K562 (cell line): ENCODE results near the gene MAPK13. TPM values are rescaled to one million over a fixed set of nuclear protein-coding genes. Genes with fewer than 3 reads are reported as not detected.

Source experiments
- BACH1 ChIP-seq: fragments of 200-800 bp; sonication (Bioruptor generic); IDR thresholded peaks from 2 replicates; pipeline ENCODE4 v1.6.1; 2016; ENCODE audit warnings: missing genetic modification characterization, missing compliant biosample characterization
- DEAF1 ChIP-seq: fragments of 450-650 bp; formaldehyde crosslinking; IDR thresholded peaks from 2 replicates; pipeline ENCODE4 v1.4.0; 2020; ENCODE audit warnings: mild to moderate bottlenecking, moderate library complexity
- FUS ChIP-seq: fragments of 200-400 bp; formaldehyde crosslinking; optimal IDR thresholded peaks from 2 replicates; pipeline ENCODE3; 2017; ENCODE audit warnings: low read depth, low read length
- GTF2F1 ChIP-seq: IDR thresholded peaks from 2 replicates; pipeline ENCODE4 v1.6.1; 2011; ENCODE audit warnings: low read depth, low read length, improper control_type of control experiment
- HNRNPLL ChIP-seq: fragments of 200-400 bp; formaldehyde crosslinking; IDR thresholded peaks from 2 replicates; pipeline ENCODE4 v1.6.1; 2017; ENCODE audit warnings: low read length, low read depth, mild to moderate bottlenecking; ENCODE audit not compliant: poor library complexity, severe bottlenecking
- IFI16 ChIP-seq: fragments of 250-450 bp; sonication (Bioruptor Pico); IDR thresholded peaks from 2 replicates; pipeline ENCODE4 v2.1.2; 2022; ENCODE audit warnings: mild to moderate bottlenecking, inconsistent platforms
- LARP7 ChIP-seq: fragments of 450-650 bp; IDR thresholded peaks from 2 replicates; pipeline ENCODE4 v1.6.1; 2016
- RB1 ChIP-seq: fragments of 450-650 bp; IDR thresholded peaks from 2 replicates; pipeline ENCODE4 v1.6.1; 2017; ENCODE audit warnings: low read depth, mild to moderate bottlenecking
- SMC3 ChIP-seq: conservative IDR thresholded peaks from 2 replicates; pipeline ENCODE4 v1.6.1; 2011; ENCODE audit warnings: low read depth, low read length, improper control_type of control experiment; ENCODE audit not compliant: insufficient read depth
- TAF15 ChIP-seq: fragments of 200-400 bp; formaldehyde crosslinking; IDR thresholded peaks from 2 replicates; pipeline ENCODE4 v1.6.1; 2017; ENCODE audit warnings: mild to moderate bottlenecking, low read depth, low read length, moderate library complexity
- TBL1XR1 ChIP-seq, 2 experiments: IDR thresholded peaks; 2 replicates each; pipeline ENCODE4 v1.6.1; 2012; ENCODE audit warnings: improper control_type of control experiment in 2 of 2, low read length in 2 of 2, mild to moderate bottlenecking in 1 of 2
- ZBTB33 ChIP-seq: sonication (generic); formaldehyde crosslinking; IDR thresholded peaks from 2 replicates; pipeline ENCODE4 v1.8.1; 2023; ENCODE audit warnings: mild to moderate bottlenecking, missing genetic modification reagents
- ZNF263 ChIP-seq: sonication (generic); formaldehyde crosslinking; IDR thresholded peaks from 2 replicates; pipeline ENCODE4 v1.8.0; 2022; ENCODE audit warnings: mild to moderate bottlenecking, missing genetic modification reagents, borderline replicate concordance
- ZNF57 ChIP-seq: fragments of 450-650 bp; formaldehyde crosslinking; IDR thresholded peaks from 2 replicates; pipeline ENCODE4 v1.4.0; 2020; ENCODE audit warnings: mild to moderate bottlenecking, moderate library complexity
- ZNF589 ChIP-seq: fragments of 200-800 bp; sonication (Bioruptor generic); IDR thresholded peaks from 2 replicates; pipeline ENCODE4 v1.6.1; 2016; ENCODE audit warnings: low read depth, missing genetic modification characterization, missing compliant biosample characterization
- ZNF609 ChIP-seq: sonication (generic); formaldehyde crosslinking; IDR thresholded peaks from 2 replicates; pipeline ENCODE4 v1.8.1; 2023; ENCODE audit warnings: missing genetic modification reagents, mild to moderate bottlenecking, borderline replicate concordance
- polyA plus RNA-seq, 8 experiments: library from polyadenylated mRNA; depleted of rRNA in 4 of 8; stranded (reverse) in 5 of 8; unstranded in 3 of 8; fragments of >200 nt; fragmentation: Nextera tagmentation in 2 of 8; fragmentation: Illumina TruSeq in 1 of 8; extraction: Ambion mirVana in 2 of 8; extraction: Trizol in 1 of 8; gene quantifications; 2 replicates each; pipeline versions ENCODE4 v1.2.1 to v1.2.3, GENCODE V29; 2011 to 2014; ENCODE audit warnings: inconsistent platforms in 1 of 8, missing spikeins in 1 of 8
- total RNA-seq, 7 experiments: library from RNA; depleted of rRNA in 6 of 7; stranded (reverse); fragments of >200 nt in 6 of 7; fragmentation: Illumina TruSeq in 2 of 7; extraction: Trizol in 2 of 7; gene quantifications; 2 replicates each; pipeline versions ENCODE4 v1.2.1 to v1.2.3, GENCODE V29; 2011 to 2021; ENCODE audit warnings: low replicate concordance in 1 of 7
- TF ChIP-seq, protein P1 (sequence below): fragments of 450-650 bp; IDR thresholded peaks from 2 replicates; pipeline ENCODE4 v1.6.1; 2016; ENCODE audit warnings: borderline replicate concordance

The MAPK13 gene
- total and polyA plus RNA-seq, 9 of the 15 experiments (the other 6 are each of a cell fraction or from before 2014, with no cell fraction given), result 0.03 to 2.3 (median 0.48) TPM; not detected in 1

DNA sequence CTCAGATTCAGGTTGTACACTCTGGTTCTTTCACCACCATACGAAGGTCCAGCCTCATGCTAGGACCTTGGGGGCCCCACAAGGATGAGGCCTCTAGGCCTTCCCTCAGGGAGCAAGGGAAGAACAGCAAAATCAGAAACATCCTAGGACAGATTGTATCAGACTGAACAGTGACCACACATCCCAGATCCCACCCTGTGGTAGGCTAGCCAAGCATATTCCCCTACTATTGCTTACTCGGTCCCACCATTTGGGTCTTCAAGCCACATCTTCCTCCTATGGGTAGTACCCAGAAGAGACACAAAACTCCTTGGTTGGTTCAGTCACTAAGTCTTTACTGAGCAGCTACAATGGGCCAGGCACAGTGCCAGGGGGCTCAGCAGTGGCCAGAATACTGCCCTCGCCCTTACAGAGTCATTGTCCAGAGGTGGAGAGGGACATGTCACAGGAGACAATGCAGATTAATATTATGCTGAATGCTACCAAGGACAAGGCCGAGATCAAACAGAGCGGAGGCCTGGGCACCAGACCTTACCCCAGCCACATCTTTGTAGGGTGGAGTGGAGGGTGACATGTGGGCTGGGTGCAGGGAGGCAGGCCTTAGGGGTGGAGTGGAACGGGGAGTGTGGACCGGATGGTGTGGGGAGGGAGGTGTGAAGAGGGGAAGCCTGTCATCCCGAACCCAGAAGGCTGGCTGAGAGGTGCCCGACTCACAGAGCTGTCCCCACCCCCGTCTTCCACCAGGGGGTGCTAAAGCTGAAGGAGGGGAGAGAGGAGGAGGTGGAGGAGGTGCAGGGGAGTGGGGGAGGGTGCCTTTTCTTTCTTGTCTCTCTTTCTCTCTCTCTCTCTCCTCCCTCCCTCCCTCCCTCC lies 6.8 kb upstream of the MAPK13 start (continued):
- TF ChIP-seq ZNF57 (CRISPR knock-in tag), result no peak
- no peak for TF ChIP-seq TAF15
- TF ChIP-seq ZNF589, result no peak
- TF ChIP-seq RB1, result 0 out of 2 replicates have a peak, but pooled peaks have one; percentile 31
- peak in 1 of 2 experiments; percentile 66; a peak in 2 of 4 replicates for TF ChIP-seq TBL1XR1 (IDR thresholded peaks at IDR 0.05; ENCODE audit: low read length in 2 of 2)
- no peak for TF ChIP-seq HNRNPLL
- TF ChIP-seq SMC3, result peak; percentile 85
- no peak for TF ChIP-seq ZBTB33 (CRISPR knock-in tag)
- TF ChIP-seq GTF2F1, result no peak
- no peak for TF ChIP-seq FUS
- TF ChIP-seq BACH1 (tag), result no peak
- TF ChIP-seq IFI16 (CRISPR knock-in tag), result no peak
- TF ChIP-seq DEAF1 (CRISPR knock-in tag), result peak; percentile 62
- TF ChIP-seq ZNF263 (CRISPR knock-in tag), result peak; percentile 85
- TF ChIP-seq, protein P1, sequence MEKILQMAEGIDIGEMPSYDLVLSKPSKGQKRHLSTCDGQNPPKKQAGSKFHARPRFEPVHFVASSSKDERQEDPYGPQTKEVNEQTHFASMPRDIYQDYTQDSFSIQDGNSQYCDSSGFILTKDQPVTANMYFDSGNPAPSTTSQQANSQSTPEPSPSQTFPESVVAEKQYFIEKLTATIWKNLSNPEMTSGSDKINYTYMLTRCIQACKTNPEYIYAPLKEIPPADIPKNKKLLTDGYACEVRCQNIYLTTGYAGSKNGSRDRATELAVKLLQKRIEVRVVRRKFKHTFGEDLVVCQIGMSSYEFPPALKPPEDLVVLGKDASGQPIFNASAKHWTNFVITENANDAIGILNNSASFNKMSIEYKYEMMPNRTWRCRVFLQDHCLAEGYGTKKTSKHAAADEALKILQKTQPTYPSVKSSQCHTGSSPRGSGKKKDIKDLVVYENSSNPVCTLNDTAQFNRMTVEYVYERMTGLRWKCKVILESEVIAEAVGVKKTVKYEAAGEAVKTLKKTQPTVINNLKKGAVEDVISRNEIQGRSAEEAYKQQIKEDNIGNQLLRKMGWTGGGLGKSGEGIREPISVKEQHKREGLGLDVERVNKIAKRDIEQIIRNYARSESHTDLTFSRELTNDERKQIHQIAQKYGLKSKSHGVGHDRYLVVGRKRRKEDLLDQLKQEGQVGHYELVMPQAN, result no peak
- no peak for TF ChIP-seq ZNF609
- TF ChIP-seq LARP7, result no peak
